Panc1 (cell line): ENCODE data around the gene RASSF6.

ENCODE experiments used
- POLR2AphosphoS5 ChIP-seq: IDR thresholded peaks from 2 replicates; pipeline ENCODE4 v1.6.1; 2012; ENCODE audit warnings: mild to moderate bottlenecking, low read depth, low read length, moderate library complexity
- REST ChIP-seq, 2 experiments: IDR thresholded peaks; 2 replicates each; pipeline ENCODE4 v1.6.1; 2011 to 2012; ENCODE audit warnings: low read depth in 2 of 2, control low read depth in 1 of 2, low read length in 1 of 2, mild to moderate bottlenecking in 1 of 2, moderate library complexity in 1 of 2; ENCODE audit not compliant: insufficient read depth in 1 of 2

DNA sequence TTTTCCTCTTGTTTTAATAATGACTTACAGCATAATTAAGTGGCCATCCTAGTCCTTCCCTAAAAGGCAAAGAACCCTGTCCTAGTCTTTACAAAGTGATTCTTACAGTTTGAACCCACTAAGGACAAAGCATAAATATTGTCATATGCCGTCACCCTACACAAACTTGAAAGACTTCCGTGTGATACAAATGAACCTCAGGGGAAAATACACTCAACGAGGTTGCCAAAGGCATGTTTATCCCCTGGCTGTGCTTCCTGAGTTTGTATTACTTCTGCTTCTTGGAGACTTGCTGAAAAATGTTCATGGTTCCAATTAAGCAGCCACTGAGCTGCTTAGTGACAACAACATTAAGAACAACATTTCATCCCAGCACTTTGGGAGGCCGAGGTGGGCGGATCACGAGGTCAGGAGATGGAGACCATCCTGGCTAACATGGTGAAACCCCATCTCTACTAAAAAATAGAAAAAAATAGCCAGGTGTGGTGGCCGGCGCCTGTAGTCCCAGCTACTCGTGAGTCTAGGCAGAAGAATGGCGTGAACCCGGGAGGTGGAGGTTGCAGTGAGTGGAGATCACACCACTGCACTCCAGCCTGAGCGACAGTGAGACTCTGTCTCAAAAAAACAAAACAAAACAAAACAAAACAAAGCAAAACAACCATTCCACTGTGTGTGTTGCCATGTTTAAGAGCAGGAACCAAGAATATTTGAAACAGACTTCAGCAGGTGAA lies 16.2 kb downstream of the RASSF6 start:
- TF ChIP-seq POLR2AphosphoS5 (no peak), REST (IDR thresholded peaks at IDR 0.05; ENCODE audit: insufficient read depth in 1 of 2, low read depth in 2 of 2, low read length in 1 of 2) (no peak)
